HG03060 (cell line): ENCODE results near the gene TADA2A.

Experiments
- ATAC-seq: cut with Tn5 transposase; IDR thresholded peaks from one replicate; pipeline ENCODE4 v1.9.1; 2021; ENCODE audit warnings: low read depth, moderate number of reproducible peaks; ENCODE audit not compliant: unreplicated experiment

TADA2A gene

DNA sequence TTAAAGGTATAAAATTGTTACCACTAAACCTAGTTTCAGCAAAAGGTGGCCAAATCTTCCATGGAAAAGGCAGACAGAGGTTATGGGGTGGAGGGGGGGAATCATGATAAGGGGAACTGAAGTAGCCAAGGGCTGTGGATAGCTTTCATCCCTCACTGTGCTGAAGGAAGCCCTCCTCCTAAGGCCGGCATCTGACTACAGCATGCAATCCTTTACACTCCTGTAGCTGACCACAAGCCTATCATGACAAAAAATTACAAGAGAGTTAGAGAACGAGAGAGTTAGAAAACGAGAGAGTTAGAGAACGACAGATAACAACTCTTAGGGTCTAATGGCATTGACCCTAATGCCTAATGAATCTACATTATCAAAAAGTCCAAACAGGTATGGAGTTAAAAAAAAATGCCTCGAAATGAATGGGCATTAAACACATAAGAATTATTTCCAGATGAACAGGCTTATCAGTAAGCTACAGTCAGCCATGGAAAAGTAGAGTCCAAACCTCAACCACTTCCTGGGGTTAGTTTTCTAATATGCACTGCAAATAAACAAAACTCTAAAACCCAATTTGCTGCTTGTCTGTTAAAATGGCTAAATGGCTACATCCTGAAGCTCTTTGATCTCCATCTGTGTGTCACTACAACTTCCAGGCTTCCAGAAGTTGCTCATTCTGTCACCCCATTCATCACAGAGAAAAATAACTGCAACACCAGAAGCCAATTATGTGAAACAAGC is 112.7 kb downstream of the TADA2A start:
- ATAC-seq, result no peak

DNA sequence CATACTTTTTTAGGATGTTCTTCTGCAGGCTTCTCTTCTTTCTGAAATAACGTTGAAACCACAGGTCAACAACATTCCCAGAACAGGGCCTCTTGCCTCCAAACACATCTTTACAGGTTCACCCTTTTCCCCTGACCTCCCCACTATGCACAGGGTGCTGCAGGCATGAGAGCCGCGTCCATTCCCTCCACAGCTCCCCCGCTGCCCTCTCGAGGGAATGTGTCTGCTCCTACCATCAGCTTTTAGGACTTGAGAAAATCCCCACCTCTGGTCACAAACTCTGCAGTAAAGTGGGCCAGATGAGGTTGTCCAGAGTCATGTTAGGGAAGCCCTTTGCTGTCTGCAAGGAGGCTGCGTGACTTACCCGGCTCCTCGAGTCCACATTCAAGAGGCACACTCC is 113.5 kb downstream of the TADA2A start:
- ATAC-seq, result no peak

DNA sequence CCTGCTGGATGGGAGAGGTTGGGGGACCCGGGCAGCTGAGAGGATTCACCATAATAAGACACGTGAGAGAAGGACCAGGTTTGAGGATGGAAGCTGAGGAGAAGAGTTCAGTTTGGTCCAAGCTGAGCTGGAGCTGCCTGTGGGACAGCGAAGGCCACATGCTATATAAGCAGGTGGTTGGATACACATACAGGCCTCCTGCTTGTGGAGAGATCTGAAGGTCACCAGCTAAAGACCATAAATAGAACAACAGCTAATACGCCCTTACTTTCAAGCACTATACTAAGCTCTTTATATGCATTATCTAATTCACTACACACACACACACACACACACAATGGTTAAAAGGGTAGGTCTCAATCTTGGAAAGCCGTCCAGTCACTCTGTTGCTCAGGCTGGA is 115.1 kb downstream of the TADA2A start:
- no peak for ATAC-seq

DNA sequence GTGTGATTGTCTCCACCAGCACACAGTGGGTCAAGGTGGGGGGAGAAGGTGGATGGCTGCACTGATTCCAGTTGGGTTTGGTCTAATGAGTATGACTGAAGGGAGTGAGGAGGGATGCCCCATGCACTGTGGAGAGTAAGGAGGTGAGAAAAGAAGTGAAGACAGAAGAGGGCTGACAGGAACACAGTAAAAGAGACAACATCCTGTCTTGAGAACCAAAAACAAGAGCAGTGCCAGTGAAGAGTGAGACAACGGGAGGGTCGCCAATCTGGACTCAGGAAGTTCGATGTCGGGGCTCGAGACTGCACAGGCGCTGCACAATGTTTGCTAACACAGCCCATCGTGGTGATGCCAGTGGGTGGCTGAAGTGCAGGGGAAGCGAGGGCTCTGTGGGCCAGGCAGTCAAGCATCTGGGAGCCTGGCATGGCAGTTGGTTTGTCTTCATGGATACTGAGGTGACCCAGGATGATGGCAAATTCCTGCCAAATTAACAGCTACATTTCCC is 117.1 kb downstream of the TADA2A start:
- no peak for ATAC-seq

DNA sequence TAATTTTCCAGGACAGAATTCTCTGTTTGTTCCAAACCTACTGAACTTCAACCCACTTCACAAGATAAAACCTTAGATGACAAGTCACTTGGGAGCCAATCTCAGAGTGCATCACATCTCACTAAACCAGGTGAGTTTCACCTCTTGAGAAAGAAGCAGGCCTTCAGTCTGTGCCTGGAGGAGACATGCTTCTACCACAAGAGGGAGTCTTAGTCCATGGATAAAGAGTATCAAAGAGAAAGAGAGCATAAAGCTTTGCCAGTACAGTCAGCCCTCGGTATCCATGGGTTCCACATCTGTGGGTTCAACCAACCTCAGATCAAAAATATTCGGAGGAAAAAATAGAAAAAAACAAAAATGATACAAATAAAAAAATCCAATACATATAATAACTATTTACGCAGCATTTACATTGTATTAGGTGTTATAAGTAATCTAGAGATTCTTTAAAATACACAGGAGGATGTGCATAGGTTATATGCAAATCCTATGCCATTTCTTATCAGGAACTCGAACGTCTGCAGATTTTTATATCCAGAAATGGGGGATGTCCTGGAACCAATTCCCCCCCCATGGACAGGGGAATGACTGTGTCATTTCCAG is 120.7 kb downstream of the TADA2A start:
- ATAC-seq, result no peak
